ENCODE data around the gene CIAO3. TPM values are rescaled to one million over a fixed set of nuclear protein-coding genes. Genes with fewer than 3 reads are reported as not detected.

The CIAO3 gene
- total and polyA plus RNA-seq, 4 experiments from 2014 or later, result 10.8 to 58.2 (median 42.1) TPM

DNA sequence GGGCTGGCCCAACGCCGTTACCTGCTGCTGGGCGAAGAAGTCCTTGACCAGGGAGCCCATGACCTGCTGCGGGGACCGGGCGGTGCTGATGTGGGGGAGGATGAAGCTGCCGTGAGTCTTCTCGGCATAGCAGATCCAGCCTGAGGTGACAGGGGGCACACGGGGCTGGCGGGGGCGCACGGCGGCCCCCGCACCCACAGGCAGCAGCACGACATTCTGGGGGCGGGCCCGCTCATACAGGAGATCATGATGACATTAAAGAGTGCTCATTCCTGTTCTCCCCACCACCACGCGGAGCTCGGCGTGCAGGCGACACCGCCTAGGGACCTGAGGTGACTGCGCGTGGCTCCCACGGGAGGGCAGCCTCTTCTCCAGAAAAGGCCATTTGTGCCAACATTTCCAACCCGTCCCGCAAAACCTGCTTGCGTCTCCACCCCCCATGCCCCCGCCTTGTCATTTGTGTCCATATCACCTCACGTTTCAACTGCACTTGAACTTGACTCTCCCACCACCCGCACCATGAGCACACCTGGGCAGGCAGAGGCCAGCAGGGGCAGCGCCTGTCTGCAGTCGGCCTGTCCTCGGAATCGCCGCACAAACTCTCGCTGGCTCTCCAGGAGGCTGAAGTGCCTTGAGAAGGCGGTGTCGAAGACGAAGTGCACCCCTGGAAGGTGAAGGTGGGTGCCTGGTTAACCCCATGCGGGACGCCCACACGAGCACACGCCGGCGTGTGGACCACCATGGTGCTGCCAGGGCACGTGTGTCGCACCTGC is 6.4 kb downstream of the CIAO3 start:
- peaks cover 0 to 7% (median 0%) of the 10 kb centered on the region in 4 donors for H3K4me1 Mint-ChIP-seq

DNA sequence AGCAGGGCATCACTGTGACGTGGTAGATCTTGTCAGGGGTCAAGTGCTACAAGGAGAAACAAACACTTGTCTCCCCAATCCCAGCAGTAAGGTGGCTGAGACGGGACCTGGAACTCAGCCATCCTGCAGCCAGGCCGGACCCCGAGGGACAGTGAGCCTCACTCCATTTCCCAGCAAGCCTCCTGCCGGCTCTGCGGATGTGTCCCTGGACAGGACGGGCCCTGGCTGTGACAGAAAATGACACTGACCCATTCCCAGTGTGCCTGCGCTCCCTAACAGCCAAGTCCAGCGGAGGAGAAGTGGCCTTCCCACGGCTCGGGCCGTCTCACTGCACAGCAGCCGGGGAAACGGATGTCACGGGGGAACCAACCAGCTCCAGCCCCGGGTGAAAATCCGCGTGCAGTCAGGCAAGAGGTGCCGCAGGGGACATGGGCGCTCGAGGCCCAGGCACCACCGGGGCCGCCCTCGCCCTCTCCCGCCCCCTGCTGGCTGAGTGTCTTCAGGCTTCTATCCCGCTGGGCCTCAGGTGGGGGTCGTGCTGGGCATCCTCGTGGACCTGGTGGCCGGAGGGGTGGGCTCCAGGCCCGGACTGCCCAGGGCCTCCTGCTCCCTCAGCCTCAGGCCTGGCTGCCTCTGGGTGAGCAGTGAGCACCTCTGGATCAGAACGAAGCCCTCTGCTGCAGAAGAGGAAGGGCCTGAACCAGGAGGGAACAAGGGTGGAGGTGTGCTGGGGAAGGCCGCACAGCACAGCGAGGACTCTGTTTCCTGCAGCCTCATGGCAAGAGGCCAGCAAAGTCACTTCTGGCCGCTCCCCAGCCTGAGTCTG is 7.2 kb downstream of the CIAO3 start:
- no peak for DNase-seq
- CTCF ChIA-PET (ENCODE audit: partially characterized antibody), result interaction anchor here (0.7 to 2.4 kb wide), 5 partner anchors 11 to 65 kb away, joined by 3 to 14 read pairs (median 4); partner anchors contain the start of genes ANTKMT and RHOT2
- POLR2A ChIA-PET (ENCODE audit: partially characterized antibody), result interaction anchor here (5.8 kb wide), 1 partner anchor 13 kb away, joined by 32 read pairs; the partner anchor contains the start of gene ANTKMT
- H3K9me3 ChIP-seq (ENCODE audit: control insufficient read depth in 1 of 2, low read length in 2 of 2), result no peaks in the 10 kb centered on the region
- intact Hi-C loops (cut with micrococcal nuclease), result no loop called here
- H3K27me3 Mint-ChIP-seq, result no peaks in the 10 kb centered on the region
- no peaks in the 10 kb centered on the region for H3K27me3 ChIP-seq (ENCODE audit: insufficient read depth, low read length)
- no peak overlapping the region for H3K4me3 ChIP-seq (ENCODE audit: low read length in 2 of 2)
- peaks cover 3 to 21% of the 10 kb centered on the region in 2 donors for H3K36me3 Mint-ChIP-seq
- peaks cover 0 to 4% (median 0%) of the 10 kb centered on the region in 4 donors for H3K4me1 Mint-ChIP-seq
- H3K4me1 ChIP-seq (ENCODE audit: insufficient read depth, low read length), result no peaks in the 10 kb centered on the region
- no peak overlapping the region for H3K27ac Mint-ChIP-seq
- H3K36me3 ChIP-seq (ENCODE audit: insufficient read depth, low read length), result peaks cover 38% of the 10 kb centered on the region
- H3K9me3 Mint-ChIP-seq, result no peaks in the 10 kb centered on the region
- no peak overlapping the region for H3K4me3 Mint-ChIP-seq
- no peak overlapping the region for H3K27ac ChIP-seq (ENCODE audit: low read depth, low read length)

More for the DNA sequence above, 6.4 kb downstream of the CIAO3 start:
- H3K36me3 ChIP-seq (ENCODE audit: insufficient read depth, low read length), result peaks cover 38% of the 10 kb centered on the region
- H3K27ac ChIP-seq (ENCODE audit: low read depth, low read length), result no peak overlapping the region
- ChIA-PET POLR2A (ENCODE audit: partially characterized antibody) (no interaction called here), CTCF (ENCODE audit: partially characterized antibody) (interaction anchor here (2.0 kb wide), 1 partner anchor 10 kb away, joined by 5 read pairs; no protein-coding TSS in a partner anchor)
- no peaks in the 10 kb centered on the region for H3K27me3 Mint-ChIP-seq
- H3K4me3 Mint-ChIP-seq, result no peak overlapping the region
- H3K27me3 ChIP-seq (ENCODE audit: insufficient read depth, low read length), result no peaks in the 10 kb centered on the region
- no peaks in the 10 kb centered on the region for H3K9me3 Mint-ChIP-seq
- no peak overlapping the region for H3K4me3 ChIP-seq (ENCODE audit: low read length in 2 of 2)
- H3K4me1 ChIP-seq (ENCODE audit: insufficient read depth, low read length), result no peaks in the 10 kb centered on the region
- no peaks in the 10 kb centered on the region for H3K9me3 ChIP-seq (ENCODE audit: control insufficient read depth in 1 of 2, low read length in 2 of 2)
- no peak for DNase-seq
- intact Hi-C loops (cut with micrococcal nuclease), result no loop called here
- peaks cover 3 to 21% of the 10 kb centered on the region in 2 donors for H3K36me3 Mint-ChIP-seq
- no peak overlapping the region for H3K27ac Mint-ChIP-seq

DNA sequence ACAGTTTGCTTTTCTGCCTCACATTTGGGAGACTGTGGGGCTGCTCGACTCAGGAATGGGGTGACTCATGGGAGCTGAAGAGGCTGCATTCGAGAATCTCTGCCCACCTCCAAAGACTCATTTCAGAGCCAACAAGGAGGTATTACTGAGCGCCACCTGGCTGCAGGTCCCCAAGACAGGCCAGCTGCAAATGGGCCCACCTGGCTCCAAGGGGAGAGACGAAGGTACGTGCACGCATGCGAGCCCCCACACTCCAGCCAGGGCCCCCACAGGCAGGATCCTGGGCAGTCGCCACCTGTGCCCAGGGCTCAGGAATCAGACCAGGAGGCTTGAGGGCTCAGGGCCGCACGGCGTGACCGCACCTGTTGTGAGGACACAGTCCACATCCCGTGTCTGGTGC is 7.9 kb downstream of the CIAO3 start:
- Mint-ChIP-seq H3K36me3 (peaks cover 3 to 19% of the 10 kb centered on the region in 2 donors), H3K27me3 (no peaks in the 10 kb centered on the region), H3K9me3 (no peaks in the 10 kb centered on the region), H3K4me1 (peaks cover 0 to 4% (median 0%) of the 10 kb centered on the region in 4 donors), H3K4me3 (no peak overlapping the region), H3K27ac (no peak overlapping the region)
- no peak overlapping the region for H3K27ac ChIP-seq (ENCODE audit: low read depth, low read length)
- no peaks in the 10 kb centered on the region for H3K27me3 ChIP-seq (ENCODE audit: insufficient read depth, low read length)
- no peak overlapping the region for H3K4me3 ChIP-seq (ENCODE audit: low read length in 2 of 2)
- H3K9me3 ChIP-seq (ENCODE audit: control insufficient read depth in 1 of 2, low read length in 2 of 2), result no peaks in the 10 kb centered on the region
- peaks cover 38% of the 10 kb centered on the region for H3K36me3 ChIP-seq (ENCODE audit: insufficient read depth, low read length)
- CTCF ChIA-PET (ENCODE audit: partially characterized antibody), result interaction anchor here (0.7 to 2.4 kb wide), 6 partner anchors 11 to 65 kb away, joined by 3 to 14 read pairs (median 4); partner anchors contain the start of genes ANTKMT and RHOT2
- DNase-seq, result no peak
- POLR2A ChIA-PET (ENCODE audit: partially characterized antibody), result interaction anchor here (5.8 kb wide), 1 partner anchor 12 kb away, joined by 32 read pairs; the partner anchor contains the start of gene ANTKMT
- intact Hi-C loops (cut with micrococcal nuclease), result no loop called here
- no peaks in the 10 kb centered on the region for H3K4me1 ChIP-seq (ENCODE audit: insufficient read depth, low read length)

DNA sequence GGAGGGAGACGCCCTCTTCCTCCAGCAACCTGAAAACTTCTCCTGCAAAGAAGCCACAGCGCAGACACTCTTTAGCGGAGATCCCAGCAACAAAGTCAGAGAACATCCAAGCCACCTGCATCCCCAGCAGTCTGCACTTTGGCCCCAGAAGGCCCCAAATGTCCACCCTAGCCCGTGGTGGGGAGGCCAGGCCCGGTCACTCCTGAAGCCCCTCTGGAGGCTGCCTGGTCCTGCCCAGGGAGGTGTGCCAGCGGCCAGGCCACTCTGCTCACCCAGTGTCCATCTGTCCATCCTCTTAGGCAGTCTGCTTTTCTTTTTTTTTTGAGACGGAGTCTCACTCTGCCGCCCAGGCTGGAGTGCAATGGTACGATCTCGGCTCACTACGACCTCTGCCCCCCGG is 8.5 kb downstream of the CIAO3 start:
- Mint-ChIP-seq H3K27ac (no peak overlapping the region), H3K4me1 (peaks cover 0 to 4% (median 0%) of the 10 kb centered on the region in 4 donors), H3K36me3 (peaks cover under 1 to 15% of the 10 kb centered on the region in 2 donors), H3K27me3 (no peaks in the 10 kb centered on the region), H3K9me3 (no peaks in the 10 kb centered on the region), H3K4me3 (no peak overlapping the region)
- H3K4me3 ChIP-seq (ENCODE audit: low read length in 2 of 2), result no peak overlapping the region
- ChIA-PET CTCF (ENCODE audit: partially characterized antibody) (interaction anchor here (1.3 to 2.4 kb wide), 5 partner anchors 10 to 64 kb away, joined by 3 to 14 read pairs (median 4); partner anchors contain the start of genes ANTKMT and RHOT2), POLR2A (ENCODE audit: partially characterized antibody) (interaction anchor here (5.8 kb wide), 1 partner anchor 12 kb away, joined by 32 read pairs; the partner anchor contains the start of gene ANTKMT)
- peaks cover 4% of the 10 kb centered on the region for H3K4me1 ChIP-seq (ENCODE audit: insufficient read depth, low read length)
- intact Hi-C loops (cut with micrococcal nuclease), result no loop called here
- H3K27ac ChIP-seq (ENCODE audit: low read depth, low read length), result no peak overlapping the region
- H3K36me3 ChIP-seq (ENCODE audit: insufficient read depth, low read length), result peaks cover 37% of the 10 kb centered on the region
- H3K27me3 ChIP-seq (ENCODE audit: insufficient read depth, low read length), result no peaks in the 10 kb centered on the region
- no peak for DNase-seq
- H3K9me3 ChIP-seq (ENCODE audit: control insufficient read depth in 1 of 2, low read length in 2 of 2), result no peaks in the 10 kb centered on the region

DNA sequence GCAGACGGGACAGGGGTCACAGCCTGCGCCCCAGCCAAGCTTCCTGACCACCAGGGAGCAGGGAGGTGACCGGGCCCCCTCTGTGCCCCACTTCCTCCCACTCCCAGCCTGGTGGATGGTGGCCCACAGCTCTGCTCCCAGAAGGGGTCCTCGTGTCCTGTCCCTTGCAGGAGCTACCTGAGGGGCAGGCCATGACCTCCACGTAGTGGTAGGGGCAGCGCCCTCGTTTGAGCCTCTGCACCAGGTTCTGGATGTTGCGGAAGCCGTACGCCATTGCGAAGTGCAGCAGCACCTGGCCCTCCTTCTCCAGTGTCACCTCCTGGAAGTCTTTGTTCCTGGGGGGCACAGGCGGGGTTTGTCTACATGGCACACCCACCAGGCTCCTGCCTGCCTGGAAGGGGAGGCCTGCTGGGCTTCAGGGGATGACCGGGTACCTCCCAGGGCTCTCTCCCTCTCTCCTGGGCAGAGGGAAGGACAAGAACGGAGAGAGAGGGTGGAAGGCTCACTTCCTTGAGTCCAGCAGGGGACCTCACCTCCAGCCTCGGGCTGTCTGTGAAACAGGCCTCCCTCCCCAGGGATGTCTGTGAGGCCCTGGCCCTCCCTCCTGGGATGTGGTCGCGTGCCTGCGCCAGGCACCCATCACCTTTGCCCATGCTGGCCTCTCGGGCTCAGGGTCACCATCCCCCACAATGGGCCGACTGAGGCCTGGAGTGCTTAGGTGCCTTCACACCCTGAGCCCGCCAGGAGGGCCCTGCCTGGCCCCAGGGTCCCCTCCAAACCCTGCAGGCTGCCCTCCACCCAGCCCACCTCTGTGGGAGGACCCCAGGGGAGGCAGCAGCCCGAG is 9.9 kb downstream of the CIAO3 start:
- Mint-ChIP-seq H3K27ac (no peak overlapping the region), H3K36me3 (peaks cover 0 to 13% of the 10 kb centered on the region in 2 donors), H3K9me3 (no peaks in the 10 kb centered on the region), H3K4me3 (no peak overlapping the region), H3K27me3 (no peaks in the 10 kb centered on the region), H3K4me1 (peaks cover 0 to 4% (median 0%) of the 10 kb centered on the region in 4 donors)
- CTCF ChIA-PET (ENCODE audit: partially characterized antibody), result interaction anchor here (1.2 to 2.4 kb wide), 4 partner anchors 9 to 19 kb away, joined by 3 to 14 read pairs (median 4); partner anchors contain the start of genes ANTKMT and METRN
- Histone ChIP-seq H3K9me3 (ENCODE audit: control insufficient read depth in 1 of 2, low read length in 2 of 2) (no peaks in the 10 kb centered on the region), H3K36me3 (ENCODE audit: insufficient read depth, low read length) (peaks cover 24% of the 10 kb centered on the region), H3K4me1 (ENCODE audit: insufficient read depth, low read length) (peaks cover 11% of the 10 kb centered on the region), H3K4me3 (ENCODE audit: low read length in 2 of 2) (no peak overlapping the region), H3K27me3 (ENCODE audit: insufficient read depth, low read length) (no peaks in the 10 kb centered on the region), H3K27ac (ENCODE audit: low read depth, low read length) (no peak overlapping the region)
- intact Hi-C loops (cut with micrococcal nuclease), result no loop called here
- DNase-seq, result no peak
- POLR2A ChIA-PET (ENCODE audit: partially characterized antibody), result interaction anchor here (5.8 to 12.9 kb wide), 2 partner anchors 10 to 38 kb away, joined by 32 to 166 read pairs; partner anchors contain the start of genes ANTKMT and WDR24

DNA sequence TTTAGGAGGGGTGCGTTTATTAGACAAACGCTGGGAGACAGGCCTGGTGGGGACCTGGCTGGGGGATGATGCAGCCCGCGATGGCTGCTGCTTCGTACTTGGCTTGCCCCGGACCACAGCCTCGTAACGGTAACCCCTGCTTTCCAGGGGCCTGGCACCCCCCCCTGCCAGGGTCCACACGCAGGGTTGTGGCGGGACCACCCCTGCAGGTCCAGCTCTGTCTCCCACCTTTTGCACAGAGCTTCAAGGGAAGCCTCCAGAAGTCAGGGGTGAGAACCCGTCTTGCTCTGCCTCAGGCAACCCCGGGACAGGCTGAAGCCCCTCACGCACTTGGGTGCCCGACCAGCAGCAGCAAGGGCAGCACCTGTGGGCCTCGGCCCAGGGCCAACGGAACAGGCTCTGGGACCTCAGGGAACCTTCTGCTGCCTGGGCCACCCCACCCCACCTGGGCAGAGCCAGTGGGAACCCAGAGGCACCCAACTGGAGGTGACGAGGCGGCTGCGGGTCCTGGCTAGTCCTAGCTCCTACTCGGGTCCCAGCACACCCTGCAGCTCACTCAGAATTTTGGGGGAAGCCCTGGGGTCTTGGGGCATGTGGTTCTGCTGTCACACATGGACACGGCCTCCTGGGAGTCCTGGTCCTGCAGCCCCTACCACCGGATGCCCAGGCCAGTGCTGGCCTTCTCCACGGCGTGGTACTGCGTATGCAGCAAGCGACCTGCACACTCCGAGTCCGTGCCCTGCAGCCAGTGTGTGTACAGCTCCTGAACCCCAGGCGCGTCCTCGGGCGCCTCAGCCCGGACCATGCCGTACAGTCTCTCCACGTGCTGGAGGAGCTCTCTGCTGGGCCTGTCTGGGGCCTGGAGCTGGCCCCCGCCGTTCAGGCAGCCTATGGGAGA is 10.8 kb downstream of the CIAO3 start:
- H3K4me3 ChIP-seq (ENCODE audit: low read length in 2 of 2), result no peak overlapping the region
- H3K36me3 ChIP-seq (ENCODE audit: insufficient read depth, low read length), result peaks cover 16% of the 10 kb centered on the region
- no peak overlapping the region for H3K27ac ChIP-seq (ENCODE audit: low read depth, low read length)
- peaks cover 11% of the 10 kb centered on the region for H3K4me1 ChIP-seq (ENCODE audit: insufficient read depth, low read length)
- Mint-ChIP-seq H3K27me3 (no peaks in the 10 kb centered on the region), H3K4me3 (peak overlapping the region in 3 of 8 donors; percentile 21 to 30 (median 29)), H3K9me3 (no peaks in the 10 kb centered on the region), H3K4me1 (no peaks in the 10 kb centered on the region), H3K36me3 (peaks cover 0 to 7% of the 10 kb centered on the region in 2 donors), H3K27ac (peak overlapping the region in 1 of 7 donors; percentile 38)
- no peak for DNase-seq
- intact Hi-C loops (cut with micrococcal nuclease), result no loop called here
- no peaks in the 10 kb centered on the region for H3K27me3 ChIP-seq (ENCODE audit: insufficient read depth, low read length)
- ChIA-PET POLR2A (ENCODE audit: partially characterized antibody) (interaction anchor here (5.8 to 12.9 kb wide), 2 partner anchors 9 to 37 kb away, joined by 32 to 166 read pairs; partner anchors contain the start of genes ANTKMT and WDR24), CTCF (ENCODE audit: partially characterized antibody) (interaction anchor here (0.7 to 1.5 kb wide), 3 partner anchors 10 to 25 kb away, joined by 3 to 5 read pairs (median 4); partner anchors contain the start of gene ANTKMT)
- no peaks in the 10 kb centered on the region for H3K9me3 ChIP-seq (ENCODE audit: control insufficient read depth in 1 of 2, low read length in 2 of 2)

Measured in CD4-positive, alpha-beta memory T cell (primary cell).